HG02852 (cell line): ENCODE data around the gene SLC66A2.

Source experiments
- ATAC-seq: cut with Tn5 transposase; IDR thresholded peaks from one replicate; pipeline ENCODE4 v1.9.1; 2021; ENCODE audit warnings: mild to moderate bottlenecking, moderate library complexity; ENCODE audit not compliant: unreplicated experiment

The SLC66A2 gene

DNA sequence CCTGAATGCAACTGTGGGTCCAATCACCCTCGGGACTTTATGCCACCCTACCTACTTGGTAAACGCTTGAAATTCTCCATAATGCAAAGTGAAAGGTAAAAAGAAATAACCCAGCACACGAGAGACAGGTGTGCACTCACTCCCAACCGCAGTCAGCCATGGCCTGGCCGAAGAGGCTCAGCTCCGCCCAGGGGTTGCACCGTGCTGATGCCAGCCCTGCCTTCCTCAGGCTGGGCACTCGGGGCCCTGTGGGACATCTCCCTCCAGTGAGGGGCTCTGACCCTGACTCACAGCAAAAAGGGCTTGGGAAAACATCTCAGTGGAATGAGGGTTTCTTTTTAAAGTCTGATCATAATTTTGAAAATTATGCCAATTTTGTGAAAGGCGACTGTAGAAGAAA lies 13.3 kb downstream of the SLC66A2 start:
- ATAC-seq = no peak

DNA sequence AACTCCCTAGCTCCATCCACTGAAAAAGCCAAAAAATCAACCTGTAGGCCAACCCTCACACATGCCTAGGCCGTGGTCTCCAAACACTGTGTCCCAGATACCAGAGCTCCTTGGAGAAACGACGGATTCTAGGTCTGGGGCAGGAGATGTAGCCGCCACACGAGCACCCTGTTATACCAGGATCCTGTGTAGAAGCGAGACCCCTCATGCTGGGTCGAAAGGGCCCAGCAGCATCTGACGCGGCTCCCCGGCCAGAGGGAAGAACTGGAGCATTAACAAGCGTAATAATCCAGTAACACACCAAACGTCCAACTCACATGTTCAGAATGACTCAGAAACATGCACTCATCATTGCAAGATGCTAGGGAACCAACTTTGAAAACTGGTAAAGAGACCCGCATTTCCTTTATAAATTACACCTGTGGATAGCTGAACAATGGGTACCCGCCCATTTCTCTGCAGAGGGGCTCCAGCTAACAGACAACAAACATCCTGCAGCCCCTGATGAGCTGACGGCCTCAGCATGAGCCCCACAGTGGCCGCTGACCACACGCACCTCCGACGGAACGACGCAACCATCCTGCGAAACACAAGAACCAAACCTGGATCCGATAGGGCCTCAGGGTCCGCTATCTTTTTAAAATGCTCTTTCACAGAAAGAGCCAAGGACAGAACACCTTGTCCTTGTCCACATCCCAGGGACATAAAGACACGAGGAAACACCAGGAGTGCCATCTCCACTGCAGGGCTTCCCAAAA lies 14.2 kb downstream of the SLC66A2 start:
- ATAC-seq = no peak

DNA sequence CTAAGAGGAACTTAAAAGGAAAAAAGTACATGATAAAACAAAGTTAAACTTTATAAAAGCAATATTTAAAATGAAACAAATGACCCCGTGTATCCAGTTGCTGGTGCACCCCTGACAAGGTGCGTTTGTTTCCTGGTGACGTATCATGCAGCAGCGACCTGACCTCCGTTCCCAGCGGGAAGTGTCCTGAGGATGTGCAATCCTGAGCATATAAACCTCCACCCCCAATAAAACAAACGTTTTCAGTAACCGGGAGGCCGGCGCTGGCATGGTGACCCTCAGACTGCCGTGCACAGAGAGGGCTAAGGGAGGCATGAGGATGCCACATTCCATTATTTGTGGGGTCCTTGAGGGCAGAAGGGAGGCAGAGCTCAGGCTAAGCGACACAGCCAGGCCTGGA lies 14.8 kb downstream of the SLC66A2 start:
- no peak for ATAC-seq

DNA sequence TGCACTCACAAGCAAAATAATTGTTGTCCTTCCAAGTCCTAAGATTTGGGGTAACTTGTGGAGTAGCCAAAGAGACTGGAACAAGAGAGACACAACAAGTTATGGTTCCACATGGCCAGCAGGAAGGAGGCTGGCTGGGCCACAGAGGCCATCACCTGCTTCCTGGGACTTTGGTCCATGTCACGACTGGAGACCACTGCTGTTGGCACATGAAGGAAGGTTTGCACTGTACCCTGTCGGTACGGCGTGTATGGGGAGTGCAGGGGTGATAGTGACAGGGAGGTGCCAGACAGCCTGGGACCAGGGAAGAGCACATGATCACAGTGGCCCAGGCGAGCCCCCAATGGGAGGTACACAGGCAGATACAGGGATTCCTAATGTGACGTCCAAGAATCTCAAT lies 15.5 kb downstream of the SLC66A2 start:
- no peak for ATAC-seq

DNA sequence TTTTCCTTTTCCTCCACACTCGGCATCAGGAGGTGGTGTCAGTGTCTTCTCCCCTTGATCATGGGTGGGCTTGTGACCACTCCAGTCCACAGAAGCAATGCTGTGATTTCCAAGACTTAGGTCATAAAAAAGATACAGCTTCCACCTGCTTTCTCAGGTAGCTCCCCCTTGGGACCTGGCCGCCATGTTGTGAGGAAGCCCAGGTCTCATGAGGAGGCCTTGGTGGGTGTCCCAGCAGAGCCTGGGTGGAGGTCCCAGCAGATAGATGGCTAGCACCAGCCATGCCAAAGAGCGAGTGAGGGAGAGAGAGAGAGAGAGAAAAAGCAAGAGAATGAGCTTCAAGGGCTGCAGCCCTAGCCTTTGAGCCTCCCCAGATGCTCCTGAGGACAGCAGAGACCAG lies 16.0 kb downstream of the SLC66A2 start:
- ATAC-seq = no peak

DNA sequence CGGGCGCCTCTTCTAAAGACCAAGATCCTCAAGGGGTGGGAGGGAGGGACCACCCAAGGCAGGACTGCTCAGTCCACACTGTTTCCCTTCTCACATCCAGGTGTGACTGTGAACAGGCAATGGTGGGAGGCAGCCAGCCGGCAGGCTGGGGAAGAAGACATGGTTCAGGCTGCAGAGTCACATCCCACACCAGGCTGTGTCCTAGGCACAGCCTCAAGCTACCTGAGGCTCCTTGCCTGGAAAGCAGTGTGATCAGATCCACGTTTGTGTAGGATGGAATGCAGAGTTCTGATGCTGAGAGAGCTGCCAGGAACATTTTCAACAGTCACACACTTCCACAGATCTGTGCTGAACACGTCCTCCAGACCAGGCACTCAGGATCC lies 16.4 kb downstream of the SLC66A2 start:
- ATAC-seq = no peak

- no peak for ATAC-seq
Observed at GRCh38 chr18:79934311-79935097, 16.9 kb downstream of the SLC66A2 start.

DNA sequence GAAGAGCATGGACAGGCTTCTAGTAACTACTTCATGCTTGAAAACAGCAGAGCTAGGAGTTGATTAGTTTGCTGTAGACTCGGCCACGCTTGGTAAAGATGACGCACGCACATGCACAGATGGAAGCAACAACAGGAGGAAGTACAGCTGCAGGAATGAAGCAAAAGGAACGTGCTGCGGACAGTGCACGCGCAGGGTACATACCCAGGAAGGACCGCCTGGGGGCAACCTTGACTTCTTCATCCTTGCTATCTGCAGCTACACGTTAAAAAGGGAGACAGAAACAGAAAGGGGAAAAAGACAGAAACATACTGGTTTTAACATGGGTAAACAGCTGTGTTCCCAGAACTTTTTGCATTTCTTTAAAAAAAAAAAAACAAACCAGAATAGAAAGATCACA lies 17.7 kb downstream of the SLC66A2 start:
- no peak for ATAC-seq

DNA sequence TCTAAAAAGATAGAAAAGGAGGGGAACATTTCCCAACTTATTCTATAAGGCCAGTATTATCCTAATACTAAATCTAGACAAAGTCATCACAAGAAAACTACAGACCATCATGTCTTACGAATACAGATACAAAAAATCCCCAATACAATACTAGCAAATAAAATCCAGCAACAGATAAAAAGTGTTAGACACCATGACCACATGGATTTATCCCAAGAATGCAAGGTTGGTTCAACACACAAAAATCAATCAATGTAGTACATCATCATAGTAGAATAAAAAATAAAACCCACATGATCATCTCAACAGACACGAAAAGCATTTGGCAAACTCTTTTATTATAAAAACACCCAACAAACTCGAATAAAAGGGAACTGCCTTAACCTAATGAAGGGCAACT lies 18.5 kb downstream of the SLC66A2 start:
- no peak for ATAC-seq

DNA sequence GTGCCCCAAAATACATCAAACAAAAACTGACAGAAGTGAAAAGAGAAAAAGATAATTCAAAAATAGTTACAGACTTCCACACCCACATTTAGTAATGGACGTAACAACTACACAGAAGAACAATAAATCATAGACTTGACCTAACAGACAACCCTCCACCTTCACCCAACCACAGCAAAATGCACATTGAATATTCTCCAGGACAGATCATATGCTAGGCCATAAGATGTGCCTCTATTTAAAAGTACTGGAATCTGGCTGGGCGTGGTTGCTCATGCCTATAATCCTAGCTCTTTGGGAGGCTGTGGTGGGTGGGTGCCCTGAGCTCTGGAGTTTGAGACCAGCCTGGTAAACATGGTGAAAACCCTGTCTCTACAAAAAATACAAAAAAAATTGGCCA lies 20.0 kb downstream of the SLC66A2 start:
- no peak for ATAC-seq

GRCh38 chr18:79930020-79930642 lies 21.3 kb downstream of the SLC66A2 start:
- no peak for ATAC-seq

DNA sequence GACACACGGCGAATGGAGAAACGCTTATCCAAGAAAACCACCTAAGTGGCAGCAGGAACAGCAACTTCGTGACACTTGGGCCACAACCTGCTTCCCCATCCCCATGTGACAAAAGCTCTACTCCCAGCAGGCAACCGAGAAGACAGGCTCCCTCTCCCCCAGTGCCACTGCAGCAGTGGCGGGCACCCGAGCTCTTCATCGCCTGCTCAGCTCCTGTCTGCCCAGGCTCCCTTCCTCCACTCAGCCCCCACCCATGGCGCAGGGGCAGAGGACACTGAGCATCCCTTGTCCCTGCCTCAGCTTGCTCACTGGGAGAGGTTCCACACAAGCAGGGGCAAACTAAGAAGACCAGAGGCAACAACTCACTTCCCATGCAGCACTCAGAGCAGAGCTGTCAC lies 22.9 kb downstream of the SLC66A2 start:
- ATAC-seq = no peak

- no peak for ATAC-seq
Observed at GRCh38 chr18:79927607-79928562, 23.6 kb downstream of the SLC66A2 start.

DNA sequence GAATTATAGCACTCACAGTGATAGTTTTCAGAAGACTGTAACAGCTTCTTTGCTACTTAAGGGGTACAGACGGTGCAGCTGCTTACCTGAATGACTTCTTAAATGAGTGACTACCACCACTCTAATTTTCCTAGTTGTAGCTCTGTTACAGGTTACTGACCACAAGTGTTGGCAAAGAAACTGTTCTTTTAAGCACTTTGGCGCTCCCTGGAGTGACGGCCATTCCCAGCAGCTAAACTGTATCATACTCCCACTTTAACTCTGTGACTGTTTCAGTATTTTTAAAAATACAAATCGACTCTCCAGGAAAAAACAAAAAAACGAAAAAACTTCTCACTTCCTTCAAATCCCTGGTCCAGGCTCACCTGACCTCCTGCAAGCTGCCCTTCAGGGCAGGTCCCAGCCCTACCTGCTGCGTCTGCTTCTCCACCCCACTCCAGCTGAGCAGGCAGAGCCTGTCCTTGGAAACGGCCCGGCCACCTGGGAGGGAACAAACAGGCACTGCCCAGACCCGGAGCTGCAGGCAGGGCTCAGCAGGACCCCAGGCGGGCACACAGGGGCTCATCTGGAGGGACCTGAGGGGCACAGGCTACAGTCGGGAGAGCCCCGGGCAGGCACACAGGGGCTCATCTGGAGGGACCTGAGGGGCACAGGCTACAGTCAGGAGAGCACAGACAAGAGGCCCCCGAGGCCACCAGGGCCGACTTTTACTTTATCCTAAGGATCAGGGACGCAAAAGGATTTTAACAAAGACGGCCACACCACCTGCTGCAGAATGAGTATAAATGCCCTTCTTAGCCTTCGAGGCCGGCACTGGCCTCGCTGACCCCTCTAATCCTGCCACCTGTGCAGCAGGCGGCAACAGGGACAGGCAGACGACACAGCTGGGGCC lies 24.5 kb downstream of the SLC66A2 start:
- ATAC-seq = no peak

- ATAC-seq = no peak
Observed at GRCh38 chr18:79926306-79926705, 25.1 kb downstream of the SLC66A2 start.

- no peak for ATAC-seq
Observed at GRCh38 chr18:79924814-79925731, 26.4 kb downstream of the SLC66A2 start.

DNA sequence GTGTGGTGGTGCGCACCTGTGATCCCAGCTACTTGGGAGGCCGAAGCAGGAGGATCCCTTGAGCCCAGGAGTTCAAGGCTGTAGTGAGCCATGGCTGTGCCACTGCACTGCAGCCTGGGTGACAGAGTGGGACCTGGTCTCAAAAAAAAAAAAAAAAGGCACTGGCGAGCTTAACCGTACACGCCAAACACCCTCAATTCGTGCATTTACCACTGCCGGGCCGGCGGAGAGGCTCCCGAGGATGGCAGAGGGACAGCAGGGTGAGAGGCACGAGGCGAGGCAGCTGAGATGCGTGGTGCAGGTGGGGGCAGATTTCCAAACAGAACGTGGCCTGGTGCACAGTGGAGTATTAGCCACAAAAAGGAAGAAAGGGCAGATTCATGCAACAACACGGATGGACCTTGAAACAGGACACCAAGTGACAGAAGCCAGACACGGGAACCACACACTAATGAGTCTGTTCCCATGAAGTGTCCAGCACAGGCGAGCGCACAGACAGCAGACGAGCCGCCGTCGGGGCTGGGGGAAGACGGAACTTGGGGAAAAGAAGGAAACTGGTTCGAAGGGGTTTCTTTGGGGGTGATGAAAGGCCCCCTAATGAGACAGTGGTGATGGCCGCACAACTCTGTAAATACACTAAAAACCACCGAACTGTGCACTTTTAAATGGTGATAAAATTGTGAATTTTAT lies 27.4 kb downstream of the SLC66A2 start:
- ATAC-seq = no peak

GRCh38 chr18:79922971-79923411 lies 28.5 kb downstream of the SLC66A2 start:
- ATAC-seq = no peak
